ENCODE results near the gene SLK.

The SLK gene

GRCh38 chr10:104022026-104022425, 55.1 kb downstream of the SLK start:
- no peak overlapping the region for H3K27ac ChIP-seq (ENCODE audit: low read depth, low read length)

GRCh38 chr10:104025524-104025923, 58.6 kb downstream of the SLK start:
- no peak overlapping the region for H2AFZ ChIP-seq (ENCODE audit: insufficient read depth, low read length, poor library complexity)
- no peak overlapping the region for H3K27ac ChIP-seq (ENCODE audit: low read depth, low read length)
- WGBS (ENCODE audit: extremely low coverage, insufficient coverage, insufficient read length), result no CpG with 5 or more reads among the region's 5 CpGs
- no peak overlapping the region for H3K4ac ChIP-seq (ENCODE audit: low read depth, low read length)
- no peak overlapping the region for H4K91ac ChIP-seq (ENCODE audit: low read depth, low read length)
- H3K4me3 ChIP-seq (ENCODE audit: low read depth, low read length), result no peak overlapping the region
- no peaks in the 10 kb centered on the region for H3K4me1 ChIP-seq (ENCODE audit: control insufficient read depth in 1 of 2, insufficient read depth in 2 of 2, low read length in 2 of 2)
- H3K9me3 ChIP-seq (ENCODE audit: insufficient read depth, low read depth, low read length), result no peaks in the 10 kb centered on the region
- H3K18ac ChIP-seq (ENCODE audit: low read length), result no peak overlapping the region
- H4K12ac ChIP-seq (ENCODE audit: low read depth, low read length), result no peak overlapping the region
- no peak overlapping the region for H3K23ac ChIP-seq (ENCODE audit: low read length)
- H3K36me3 ChIP-seq (ENCODE audit: control insufficient read depth in 1 of 2, insufficient read depth in 2 of 2, low read length in 2 of 2), result peaks cover 6 to 13% of the 10 kb centered on the region in 2 experiments
- H3K14ac ChIP-seq (ENCODE audit: low read length), result no peak overlapping the region
- H3K9ac ChIP-seq (ENCODE audit: low read length), result no peak overlapping the region
- no peak overlapping the region for H2BK12ac ChIP-seq (ENCODE audit: low read length)
- H2BK120ac ChIP-seq (ENCODE audit: insufficient read depth, low read length, poor library complexity), result no peak overlapping the region
- no peak for DNase-seq
- no peaks in the 10 kb centered on the region for H3K27me3 ChIP-seq (ENCODE audit: insufficient read depth, low read length)
- no peaks in the 10 kb centered on the region for H3K79me1 ChIP-seq (ENCODE audit: low read length)
- no peak overlapping the region for H2AK5ac ChIP-seq (ENCODE audit: low read length)
- H3K4me2 ChIP-seq (ENCODE audit: low read length), result no peak overlapping the region
- no peak overlapping the region for H2BK5ac ChIP-seq (ENCODE audit: low read depth, low read length, poor library complexity)
- H3K79me2 ChIP-seq (ENCODE audit: control insufficient read depth, insufficient read depth, low read length, poor library complexity), result no peaks in the 10 kb centered on the region
- H4K8ac ChIP-seq (ENCODE audit: low read depth, low read length), result no peak overlapping the region

More at GRCh38 chr10:104022026-104022425, 55.1 kb downstream of the SLK start:
- Histone ChIP-seq H3K79me2 (ENCODE audit: control insufficient read depth, insufficient read depth, low read length, poor library complexity) (no peaks in the 10 kb centered on the region), H3K23ac (ENCODE audit: low read length) (no peak overlapping the region), H2BK5ac (ENCODE audit: low read depth, low read length, poor library complexity) (no peak overlapping the region), H4K91ac (ENCODE audit: low read depth, low read length) (no peak overlapping the region), H3K9me3 (ENCODE audit: insufficient read depth, low read depth, low read length) (no peaks in the 10 kb centered on the region), H3K14ac (ENCODE audit: low read length) (no peak overlapping the region), H3K4me3 (ENCODE audit: low read depth, low read length) (no peak overlapping the region), H3K9ac (ENCODE audit: low read length) (no peak overlapping the region), H2BK120ac (ENCODE audit: insufficient read depth, low read length, poor library complexity) (no peak overlapping the region), H3K36me3 (ENCODE audit: control insufficient read depth in 1 of 2, insufficient read depth in 2 of 2, low read length in 2 of 2) (peaks cover 8 to 26% of the 10 kb centered on the region in 2 experiments), H4K12ac (ENCODE audit: low read depth, low read length) (no peak overlapping the region), H3K4me2 (ENCODE audit: low read length) (no peak overlapping the region), H3K4me1 (ENCODE audit: control insufficient read depth in 1 of 2, insufficient read depth in 2 of 2, low read length in 2 of 2) (no peaks in the 10 kb centered on the region), H2AFZ (ENCODE audit: insufficient read depth, low read length, poor library complexity) (no peak overlapping the region), H3K79me1 (ENCODE audit: low read length) (no peaks in the 10 kb centered on the region), H2BK12ac (ENCODE audit: low read length) (no peak overlapping the region), H3K4ac (ENCODE audit: low read depth, low read length) (no peak overlapping the region), H3K27me3 (ENCODE audit: insufficient read depth, low read length) (no peaks in the 10 kb centered on the region), H3K18ac (ENCODE audit: low read length) (no peak overlapping the region), H4K8ac (ENCODE audit: low read depth, low read length) (no peak overlapping the region), H2AK5ac (ENCODE audit: low read length) (no peak overlapping the region)
- DNase-seq, result no peak
- WGBS (ENCODE audit: extremely low coverage, insufficient coverage, insufficient read length), result 100% methylated on average over 3 of the region's 5 CpGs

- no peak overlapping the region for H3K4me2 ChIP-seq (ENCODE audit: low read length)
- no peak overlapping the region for H4K8ac ChIP-seq (ENCODE audit: low read depth, low read length)
- no peaks in the 10 kb centered on the region for H3K79me1 ChIP-seq (ENCODE audit: low read length)
- no peak overlapping the region for H3K18ac ChIP-seq (ENCODE audit: low read length)
- H2BK12ac ChIP-seq (ENCODE audit: low read length), result no peak overlapping the region
- H3K27ac ChIP-seq (ENCODE audit: low read depth, low read length), result no peak overlapping the region
- no peak overlapping the region for H3K9ac ChIP-seq (ENCODE audit: low read length)
- no peak overlapping the region for H3K23ac ChIP-seq (ENCODE audit: low read length)
- H3K27me3 ChIP-seq (ENCODE audit: insufficient read depth, low read length), result no peaks in the 10 kb centered on the region
- H4K91ac ChIP-seq (ENCODE audit: low read depth, low read length), result no peak overlapping the region
- no peaks in the 10 kb centered on the region for H3K9me3 ChIP-seq (ENCODE audit: insufficient read depth, low read depth, low read length)
- H3K4ac ChIP-seq (ENCODE audit: low read depth, low read length), result no peak overlapping the region
- DNase-seq, result no peak
- H3K4me1 ChIP-seq (ENCODE audit: control insufficient read depth in 1 of 2, insufficient read depth in 2 of 2, low read length in 2 of 2), result no peaks in the 10 kb centered on the region
- no peak overlapping the region for H2AK5ac ChIP-seq (ENCODE audit: low read length)
- no peak overlapping the region for H3K4me3 ChIP-seq (ENCODE audit: low read depth, low read length)
- H2AFZ ChIP-seq (ENCODE audit: insufficient read depth, low read length, poor library complexity), result no peak overlapping the region
- no peaks in the 10 kb centered on the region for H3K79me2 ChIP-seq (ENCODE audit: control insufficient read depth, insufficient read depth, low read length, poor library complexity)
- H2BK5ac ChIP-seq (ENCODE audit: low read depth, low read length, poor library complexity), result no peak overlapping the region
- no CpG with 5 or more reads among the region's 2 CpGs for WGBS (ENCODE audit: extremely low coverage, insufficient coverage, insufficient read length)
- peaks cover 5 to 11% of the 10 kb centered on the region in 2 experiments for H3K36me3 ChIP-seq (ENCODE audit: control insufficient read depth in 1 of 2, insufficient read depth in 2 of 2, low read length in 2 of 2)
- no peak overlapping the region for H3K14ac ChIP-seq (ENCODE audit: low read length)
- no peak overlapping the region for H4K12ac ChIP-seq (ENCODE audit: low read depth, low read length)
- H2BK120ac ChIP-seq (ENCODE audit: insufficient read depth, low read length, poor library complexity), result no peak overlapping the region
These were observed 59.8 kb downstream of the SLK start for GRCh38 chr10:104026762-104027161.

- Histone ChIP-seq H2AK5ac (ENCODE audit: low read length) (no peak overlapping the region), H3K9me3 (ENCODE audit: insufficient read depth, low read depth, low read length) (no peaks in the 10 kb centered on the region), H3K79me1 (ENCODE audit: low read length) (no peaks in the 10 kb centered on the region), H3K27ac (ENCODE audit: low read depth, low read length) (no peak overlapping the region), H3K4me2 (ENCODE audit: low read length) (no peak overlapping the region), H4K12ac (ENCODE audit: low read depth, low read length) (no peak overlapping the region), H2BK12ac (ENCODE audit: low read length) (no peak overlapping the region), H2BK120ac (ENCODE audit: insufficient read depth, low read length, poor library complexity) (no peak overlapping the region), H3K4ac (ENCODE audit: low read depth, low read length) (no peak overlapping the region), H3K27me3 (ENCODE audit: insufficient read depth, low read length) (no peaks in the 10 kb centered on the region), H4K91ac (ENCODE audit: low read depth, low read length) (no peak overlapping the region), H3K9ac (ENCODE audit: low read length) (no peak overlapping the region), H3K14ac (ENCODE audit: low read length) (no peak overlapping the region), H3K36me3 (ENCODE audit: control insufficient read depth in 1 of 2, insufficient read depth in 2 of 2, low read length in 2 of 2) (peaks cover 10 to 12% of the 10 kb centered on the region in 2 experiments), H3K23ac (ENCODE audit: low read length) (no peak overlapping the region), H4K8ac (ENCODE audit: low read depth, low read length) (no peak overlapping the region), H2BK5ac (ENCODE audit: low read depth, low read length, poor library complexity) (no peak overlapping the region), H3K79me2 (ENCODE audit: control insufficient read depth, insufficient read depth, low read length, poor library complexity) (no peaks in the 10 kb centered on the region), H2AFZ (ENCODE audit: insufficient read depth, low read length, poor library complexity) (no peak overlapping the region), H3K18ac (ENCODE audit: low read length) (no peak overlapping the region), H3K4me1 (ENCODE audit: control insufficient read depth in 1 of 2, insufficient read depth in 2 of 2, low read length in 2 of 2) (no peaks in the 10 kb centered on the region), H3K4me3 (ENCODE audit: low read depth, low read length) (no peak overlapping the region)
- peak in 1 of 2 donors; percentile 46 for DNase-seq
- WGBS (ENCODE audit: extremely low coverage, insufficient coverage, insufficient read length), result no CpG with 5 or more reads among the region's 6 CpGs
These were observed 61.2 kb downstream of the SLK start for GRCh38 chr10:104028146-104028545.

All from trophoblast cell (in vitro differentiated cells and primary cell).